Endometrium (tissue), 2 donors: ENCODE data around the gene COMMD9.

Source experiments
- FAIRE-seq: peaks from 2 replicates; lab custom pipeline; 2012; peaks lifted over from hg19 to GRCh38; lab: Jason Lieb, UNC
- donor health status: control.
- donor health status: control.

Gene COMMD9

DNA sequence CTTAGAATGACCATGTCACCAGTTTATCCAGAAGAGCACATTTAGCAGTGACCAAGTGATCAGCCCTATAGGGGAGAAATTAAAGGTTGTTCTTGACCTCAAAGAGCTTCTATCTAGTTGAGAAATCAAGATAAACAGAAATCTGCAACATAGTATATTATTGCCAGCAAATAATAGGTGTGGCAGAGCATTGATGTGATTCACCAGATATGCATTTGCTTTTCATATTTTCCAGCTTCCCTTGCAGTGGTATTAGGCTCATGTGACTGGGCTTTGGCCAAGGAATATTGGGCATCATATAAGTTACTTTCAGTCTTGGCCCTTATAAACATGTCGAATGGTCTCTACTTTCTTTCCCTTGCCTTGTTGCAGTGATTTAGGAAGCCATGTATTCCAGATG, 34.5 kb downstream of the COMMD9 start:
- FAIRE-seq: no peak

DNA sequence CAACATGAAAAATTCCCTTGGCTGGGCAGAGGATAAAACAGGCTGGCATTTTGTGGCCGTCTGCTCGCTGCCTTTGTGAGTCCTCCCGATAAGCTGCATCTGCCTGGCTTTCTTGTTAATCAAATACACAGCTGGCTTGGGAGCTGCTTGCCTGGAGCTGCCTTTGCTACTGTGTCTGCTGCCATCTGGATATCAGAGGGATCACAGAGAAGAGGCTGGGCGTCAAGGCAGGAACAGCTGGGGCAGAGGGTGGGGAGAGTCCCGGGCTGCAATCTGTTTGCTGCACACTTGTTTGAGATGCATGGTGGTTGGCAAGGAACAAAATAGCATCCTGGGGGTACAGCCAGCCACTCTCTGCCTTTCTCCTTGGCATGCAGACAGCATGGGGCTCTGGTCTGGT, 36.0 kb downstream of the COMMD9 start:
- FAIRE-seq: no peak

- FAIRE-seq: no peak
These were observed 37.4 kb downstream of the COMMD9 start for GRCh38 chr11:36251823-36252222.

DNA sequence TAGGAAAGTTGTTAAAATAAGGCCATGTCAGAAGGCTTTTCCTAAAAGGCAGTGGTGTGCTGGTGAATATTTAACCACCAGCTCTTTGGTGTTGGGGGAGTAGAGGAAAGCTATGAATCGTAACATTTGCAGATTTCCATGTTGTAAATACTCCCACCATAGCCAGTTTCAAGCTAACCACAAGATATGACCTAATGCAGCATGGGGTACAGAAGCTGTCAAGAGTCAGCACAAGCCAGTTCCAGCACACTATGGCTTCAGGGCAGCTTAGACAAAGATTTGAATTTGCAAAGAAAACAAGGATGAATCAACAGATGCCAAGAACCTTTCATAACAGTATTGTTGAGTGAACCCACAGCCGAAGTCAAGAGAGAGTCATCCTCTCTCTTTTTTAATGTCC, 40.0 kb downstream of the COMMD9 start:
- FAIRE-seq: no peak

GRCh38 chr11:36248436-36248835, 40.8 kb downstream of the COMMD9 start:
- no peak for FAIRE-seq

DNA sequence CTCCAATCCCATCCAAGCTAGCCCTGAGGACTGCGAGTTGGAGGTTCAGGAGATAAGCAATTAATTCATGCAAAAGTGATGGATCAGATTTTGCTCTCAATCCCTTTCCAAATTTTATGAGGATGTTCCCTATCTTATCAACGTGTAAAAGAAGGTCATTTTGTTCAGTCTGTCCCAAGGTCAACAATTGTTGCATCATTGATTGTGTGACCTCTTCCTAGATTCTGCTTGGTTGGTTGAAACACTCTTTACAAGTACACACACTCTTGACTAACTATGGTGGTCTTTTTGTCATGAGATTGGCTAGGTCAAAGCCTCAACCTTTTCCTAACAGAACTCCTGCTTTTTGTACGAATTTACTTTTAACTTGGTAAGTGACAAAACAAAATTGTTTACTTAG, 41.7 kb downstream of the COMMD9 start:
- no peak for FAIRE-seq

DNA sequence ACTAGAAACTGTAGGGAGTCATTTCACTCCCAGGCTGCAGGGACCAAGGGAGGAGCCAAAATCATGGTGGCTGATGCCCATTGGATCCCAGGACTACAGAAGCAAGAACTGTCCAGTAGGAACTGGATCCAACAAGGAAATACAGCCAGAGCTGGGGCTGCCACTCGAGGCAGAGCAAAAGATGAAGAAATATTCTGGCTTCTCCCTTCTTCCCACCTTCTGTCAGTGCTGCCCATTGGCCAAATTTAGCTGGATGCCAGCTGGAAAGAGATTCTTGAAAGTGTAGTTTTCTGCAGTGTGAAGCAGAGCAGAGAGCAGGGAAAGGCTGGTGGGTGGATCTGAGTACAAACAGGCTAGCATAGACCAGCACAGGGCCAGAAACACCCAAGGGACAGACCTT, 45.6 kb downstream of the COMMD9 start:
- no peak for FAIRE-seq

DNA sequence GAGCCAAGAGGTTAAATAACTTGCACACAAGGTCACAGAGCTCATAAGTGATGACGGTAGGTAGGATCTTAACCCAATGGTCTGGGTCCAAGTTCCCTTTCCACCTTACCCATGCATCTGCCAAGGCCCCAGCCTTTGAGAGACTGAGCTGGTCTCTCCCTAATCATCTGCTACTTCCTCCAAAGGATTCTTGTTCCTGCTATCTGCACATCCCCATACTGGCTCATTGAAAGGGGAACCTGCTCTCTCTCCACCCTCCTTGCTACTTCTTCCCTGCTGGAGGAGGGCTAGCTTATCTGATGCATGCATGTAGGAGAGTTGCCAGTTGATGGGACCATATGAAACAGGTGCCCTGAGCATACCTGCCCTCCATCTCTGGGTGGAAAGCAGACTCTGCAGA, 47.7 kb downstream of the COMMD9 start:
- no peak for FAIRE-seq

DNA sequence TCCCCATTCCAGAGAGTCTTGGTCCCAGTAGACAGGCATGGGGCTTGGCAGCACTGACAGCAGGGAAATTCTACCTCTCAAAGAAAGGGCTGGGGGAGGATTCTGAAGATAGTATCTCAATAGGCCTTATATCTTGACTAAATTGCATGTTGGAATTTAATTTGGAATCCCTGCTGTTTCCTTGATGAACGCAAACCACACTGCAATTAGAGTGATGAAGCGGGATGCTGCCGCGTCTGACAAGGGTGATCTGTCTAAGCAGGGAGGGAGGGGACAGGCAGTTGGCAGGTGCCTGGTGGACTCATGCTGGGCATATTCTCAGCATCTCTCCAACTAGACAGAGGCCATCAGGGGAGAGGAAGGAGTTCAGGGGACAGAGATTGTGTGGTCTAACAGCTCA, 48.4 kb downstream of the COMMD9 start:
- FAIRE-seq: no peak

DNA sequence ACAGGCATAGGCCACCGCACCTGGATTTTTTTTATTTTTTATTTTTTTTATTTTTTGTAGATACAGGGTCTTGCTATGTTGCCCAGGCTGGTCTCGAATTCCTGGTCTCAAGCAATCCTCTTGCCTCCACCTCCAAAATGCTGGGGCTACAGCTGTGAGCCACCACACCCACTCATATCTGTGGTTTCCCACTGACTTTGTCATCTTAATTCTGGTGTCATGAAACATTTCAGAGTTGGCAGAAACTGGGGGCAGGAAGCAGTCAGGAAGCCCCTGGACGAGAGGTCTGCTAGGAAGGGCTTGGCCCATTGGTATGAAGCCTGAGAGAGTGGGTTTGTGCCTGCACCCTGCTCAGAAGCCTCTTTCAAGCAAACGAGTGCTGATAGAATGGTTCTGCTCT, 49.1 kb downstream of the COMMD9 start:
- no peak for FAIRE-seq

DNA sequence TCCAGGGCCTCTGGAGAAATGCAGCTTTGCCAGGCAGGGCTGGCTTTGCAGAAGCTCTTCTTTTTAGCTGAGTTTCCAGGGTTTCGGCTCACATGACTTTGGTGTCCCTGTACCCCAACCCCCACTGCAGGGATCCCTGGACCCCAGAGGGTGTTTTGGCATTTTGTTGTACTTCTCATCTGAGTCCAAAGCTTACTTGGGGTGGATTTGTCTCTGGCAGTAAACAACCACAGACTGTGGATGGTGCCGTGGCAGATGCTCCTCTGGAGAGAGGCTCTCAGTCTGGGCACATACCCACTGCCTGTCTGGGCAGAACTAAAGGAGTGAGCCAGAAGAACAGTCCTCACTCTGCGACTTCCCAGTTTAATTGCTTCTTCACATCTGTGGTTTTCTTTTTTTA, 49.6 kb downstream of the COMMD9 start:
- no peak for FAIRE-seq

- FAIRE-seq: no peak
These were observed 50.3 kb downstream of the COMMD9 start for GRCh38 chr11:36238881-36239280.

DNA sequence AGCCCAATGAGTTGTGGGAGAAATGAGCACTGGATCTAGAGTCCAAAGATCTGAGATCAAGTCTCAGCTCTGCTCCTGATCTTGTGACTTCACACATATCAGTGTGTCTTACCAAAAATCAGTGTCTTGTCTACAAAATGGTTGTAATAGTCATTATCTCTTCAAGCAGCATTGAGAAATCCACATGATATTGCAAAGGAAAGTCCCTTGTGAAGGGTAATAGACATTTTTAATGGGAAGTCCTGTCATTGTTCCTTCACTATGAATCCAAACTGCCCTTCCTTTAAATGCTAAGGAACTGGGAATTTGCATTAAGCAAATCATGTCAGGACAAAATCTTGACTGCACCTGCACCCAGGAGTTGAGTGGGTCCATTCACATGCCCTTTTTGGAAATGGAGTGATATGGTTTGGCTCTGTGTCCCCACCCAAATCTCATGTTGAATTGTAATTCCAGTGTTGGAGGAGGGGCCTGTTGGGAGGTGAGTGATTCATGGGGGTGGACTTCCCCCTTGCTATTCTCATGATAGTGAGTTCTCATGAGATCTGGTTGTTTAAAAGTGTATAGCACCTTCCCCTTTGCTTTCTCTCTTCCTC, 51.1 kb downstream of the COMMD9 start:
- FAIRE-seq: no peak

DNA sequence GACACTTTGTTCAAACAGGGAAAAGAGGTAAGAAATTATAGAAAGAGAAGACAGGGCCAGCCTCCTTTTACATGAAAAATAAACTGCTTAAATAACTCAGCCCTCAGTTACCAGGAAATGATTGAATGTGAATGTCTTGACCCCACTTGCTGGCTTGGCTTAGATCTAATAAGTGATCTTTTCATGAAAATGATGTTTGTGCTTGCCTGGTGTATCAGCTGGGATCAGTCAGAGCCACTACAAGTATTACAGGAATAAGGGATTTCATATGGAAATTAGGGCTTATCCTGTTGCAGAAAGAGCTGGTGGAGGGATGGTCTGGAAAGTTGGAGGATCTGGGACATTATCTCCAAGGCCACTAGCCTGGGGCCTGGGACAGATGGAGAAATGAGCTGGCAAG, 51.8 kb downstream of the COMMD9 start:
- FAIRE-seq: no peak

DNA sequence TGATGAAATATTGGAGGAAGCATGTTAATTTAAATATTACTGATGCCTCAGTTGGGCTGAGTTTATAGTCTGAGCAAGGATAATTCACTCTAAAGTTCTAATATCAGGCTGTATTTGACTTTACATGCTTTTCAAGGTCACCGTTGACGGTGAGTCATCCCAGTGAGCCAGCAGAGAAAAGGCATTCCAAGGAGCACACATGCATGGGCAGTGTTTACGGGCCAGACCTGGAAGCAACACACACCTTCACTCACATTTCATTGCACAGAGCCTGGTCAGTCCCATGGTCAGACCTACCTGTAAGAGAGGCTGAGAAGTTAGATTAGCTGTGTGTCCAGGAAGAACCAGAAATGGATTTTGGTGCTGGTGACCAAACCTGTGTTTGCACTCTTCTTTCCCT, 53.5 kb downstream of the COMMD9 start:
- FAIRE-seq: no peak

GRCh38 chr11:36234825-36235224, 54.4 kb downstream of the COMMD9 start:
- no peak for FAIRE-seq

GRCh38 chr11:36233204-36233603, 56.0 kb downstream of the COMMD9 start:
- FAIRE-seq: no peak

DNA sequence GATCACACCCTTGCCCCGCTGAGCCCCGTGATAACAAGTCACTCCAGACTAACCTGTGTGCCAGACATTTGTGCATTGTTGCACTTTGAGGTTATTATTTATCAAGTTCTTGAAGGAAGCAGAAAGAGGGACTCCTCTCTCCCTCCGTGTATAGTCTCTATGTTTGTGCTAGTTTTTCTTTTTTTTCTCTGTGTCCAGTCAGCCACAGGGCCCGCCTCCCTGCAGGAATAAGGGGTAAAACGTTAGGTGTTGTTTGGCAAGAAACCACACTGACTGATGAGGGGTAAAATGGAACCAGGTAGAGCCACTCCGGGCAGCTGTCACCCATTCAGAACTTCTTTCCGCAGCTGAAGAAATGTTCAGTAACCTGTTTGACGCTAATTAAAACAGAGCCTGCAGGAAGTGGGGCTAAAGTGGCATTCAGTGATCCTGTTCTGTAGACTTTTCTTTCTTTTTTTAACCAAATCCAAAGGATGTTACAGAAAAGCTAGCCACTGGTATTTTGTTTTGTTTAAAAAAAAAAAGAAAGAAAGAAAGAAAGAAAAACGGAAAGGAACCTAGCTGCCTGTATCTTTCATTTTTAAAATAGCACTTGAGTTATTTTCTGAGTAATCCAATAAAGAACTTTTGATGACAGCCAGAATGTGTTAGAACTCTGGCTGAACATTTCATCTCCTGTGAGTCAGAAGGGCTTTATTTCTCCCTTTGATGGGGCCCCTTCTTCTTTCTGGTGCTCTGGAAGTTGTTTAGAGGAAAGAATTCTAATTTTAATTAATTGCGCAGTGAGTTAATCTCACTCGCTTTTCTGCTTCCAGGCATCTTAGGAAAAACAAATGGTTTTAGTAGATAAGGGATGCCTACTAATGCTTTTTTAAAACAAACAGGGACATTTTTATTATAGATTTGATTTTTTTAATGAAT, 58.2 kb downstream of the COMMD9 start:
- peak; percentile 88 for FAIRE-seq

DNA sequence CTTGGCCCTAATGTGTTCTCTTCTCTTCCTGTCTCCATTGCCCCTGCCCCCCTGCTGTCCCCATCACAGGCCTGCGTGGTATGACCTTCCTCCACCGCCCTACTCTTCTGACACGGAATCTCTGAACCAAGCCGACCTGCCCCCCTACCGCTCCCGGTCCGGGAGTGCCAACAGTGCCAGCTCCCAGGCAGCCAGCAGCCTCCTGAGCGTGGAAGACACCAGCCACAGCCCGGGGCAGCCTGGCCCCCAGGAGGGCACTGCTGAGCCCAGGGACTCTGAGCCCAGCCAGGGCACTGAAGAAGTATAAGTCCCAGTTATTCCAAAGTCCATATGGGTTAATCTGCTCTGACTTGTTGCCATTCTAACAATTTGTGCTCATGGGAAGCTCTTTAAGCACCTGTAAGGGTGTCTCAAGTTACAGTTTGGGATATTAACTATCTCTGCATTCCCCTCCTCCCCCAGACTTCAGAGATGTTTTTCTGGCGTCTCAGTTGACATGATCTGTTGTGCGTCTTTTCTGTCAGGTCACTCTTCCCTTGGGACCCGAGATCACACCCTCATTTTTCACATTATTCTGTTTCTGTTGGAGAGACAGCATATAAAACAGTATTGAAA, 60.0 kb downstream of the COMMD9 start:
- no peak for FAIRE-seq

DNA sequence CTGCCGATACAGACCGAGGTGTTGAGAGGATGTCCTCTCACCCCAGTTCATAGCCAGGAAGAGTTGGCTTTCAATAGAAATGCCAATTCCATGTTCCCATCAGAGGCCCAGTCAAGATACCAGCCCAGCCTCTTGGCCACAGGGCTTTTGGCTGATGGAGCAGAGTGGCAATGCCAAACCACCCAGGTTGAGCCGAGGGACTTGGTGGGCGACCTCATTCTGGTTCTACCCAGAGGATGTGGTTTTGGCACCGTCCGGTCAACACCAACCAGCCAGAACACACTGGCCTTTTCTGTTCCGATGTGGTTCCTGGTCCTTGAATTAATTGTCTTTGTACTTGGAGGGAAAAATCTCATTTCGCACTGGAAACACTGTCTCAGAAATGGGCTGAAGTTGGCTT, 60.5 kb downstream of the COMMD9 start:
- FAIRE-seq: no peak

DNA sequence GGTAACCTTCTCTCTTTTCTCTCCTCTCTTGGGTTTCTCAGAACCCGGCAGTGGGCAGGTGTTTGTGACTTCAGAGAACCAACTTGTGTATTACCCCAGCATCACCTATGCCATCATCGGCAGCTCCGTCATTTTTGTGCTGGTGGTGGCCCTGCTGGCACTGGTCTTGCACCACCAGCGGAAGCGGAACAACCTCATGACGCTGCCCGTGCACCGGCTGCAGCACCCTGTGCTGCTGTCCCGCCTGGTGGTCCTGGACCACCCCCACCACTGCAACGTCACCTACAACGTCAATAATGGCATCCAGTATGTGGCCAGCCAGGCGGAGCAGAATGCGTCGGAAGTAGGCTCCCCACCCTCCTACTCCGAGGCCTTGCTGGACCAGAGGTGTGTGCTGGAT, 62.2 kb downstream of the COMMD9 start:
- no peak for FAIRE-seq

DNA sequence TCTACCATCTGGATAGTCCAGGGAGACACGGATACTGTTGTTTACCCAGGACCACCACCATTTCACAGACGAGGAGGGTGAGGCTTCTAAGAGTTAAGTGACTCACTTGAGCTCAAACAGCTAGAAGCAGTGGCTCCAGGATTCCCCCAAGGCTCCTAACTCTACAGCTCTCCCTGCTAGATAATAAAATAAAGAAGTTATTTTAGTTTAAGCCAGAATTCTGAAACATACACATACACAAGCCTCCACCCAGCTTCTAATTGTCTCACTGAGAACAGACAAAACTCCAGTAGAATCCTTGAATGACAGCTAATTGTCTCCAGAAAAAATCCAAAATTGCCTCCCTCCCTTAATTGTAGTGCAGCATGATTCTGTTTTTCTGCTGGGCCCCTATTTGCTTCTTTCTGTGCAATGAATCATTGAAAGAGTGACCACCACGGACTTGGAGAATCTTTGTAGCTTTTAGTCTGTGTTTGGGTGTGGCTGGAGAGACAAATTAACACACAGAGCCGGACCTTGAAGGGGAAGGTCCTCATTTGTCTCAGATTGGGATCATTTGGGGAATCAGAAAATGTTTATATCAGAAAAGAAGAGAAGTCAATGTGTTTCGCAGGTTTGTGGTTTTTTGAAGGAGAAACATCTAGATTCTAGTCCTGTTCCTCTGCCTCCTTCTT, 64.9 kb downstream of the COMMD9 start:
- no peak for FAIRE-seq
